WTC11 (cell line): ENCODE data around the gene HDAC10. TPM values are rescaled to one million over a fixed set of nuclear protein-coding genes. Genes with fewer than 3 reads are reported as not detected.

Experiments used
- ATAC-seq: fragments of 200-7000 bp; cut with Tn5 transposase; 2 replicates; pipeline ENCODE4 v1.10.0; 2021; ENCODE audit warnings: mild to moderate bottlenecking, moderate library complexity
- CTCF ChIA-PET: fragments of 300-600 bp; sonication (Branson Sonifier 250); formaldehyde crosslinking; loops from one replicate; lab custom pipeline; 2021; ENCODE audit warnings: antibody characterized with exemption; lab: Charles Lee
- POLR2A ChIA-PET: fragments of 350-600 bp; sonication (Branson Sonifier 250); formaldehyde crosslinking; loops from one replicate; lab custom pipeline; 2021; ENCODE audit warnings: antibody characterized with exemption; lab: Charles Lee
- DNase-seq: peaks from one replicate; pipeline ENCODE4 v3.0.0; 2021; ENCODE audit warnings: low spot score
- H3K27ac Mint-ChIP-seq: 2 replicates; pipeline ENCODE4 v1.8.0; 2021; ENCODE audit warnings: mixed read lengths
- H3K27me3 Mint-ChIP-seq: 2 replicates; pipeline ENCODE4 v1.8.0; 2021; ENCODE audit warnings: low read depth, mild to moderate bottlenecking, moderate library complexity, mixed read lengths
- H3K36me3 Mint-ChIP-seq: 2 replicates; pipeline ENCODE4 v1.8.0; 2021; ENCODE audit warnings: mixed read lengths
- H3K4me1 Mint-ChIP-seq: 2 replicates; pipeline ENCODE4 v1.8.0; 2022; ENCODE audit warnings: mixed read lengths
- H3K4me3 Mint-ChIP-seq: 2 replicates; pipeline ENCODE4 v1.8.0; 2021; ENCODE audit warnings: mild to moderate bottlenecking, moderate library complexity, mixed read lengths
- H3K9me3 Mint-ChIP-seq: 2 replicates; pipeline ENCODE4 v1.8.0; 2021; ENCODE audit warnings: mixed read lengths
- ARID4B ChIP-seq: sonication (generic); formaldehyde crosslinking; IDR thresholded peaks from 2 replicates; pipeline ENCODE4 v1.8.0; 2023; ENCODE audit warnings: missing genetic modification reagents, mild to moderate bottlenecking, borderline replicate concordance
- ATF3 ChIP-seq: sonication (generic); formaldehyde crosslinking; conservative IDR thresholded peaks from 2 replicates; pipeline ENCODE4 v1.8.1; 2022; ENCODE audit warnings: mild to moderate bottlenecking, missing genetic modification reagents
- CDX4 ChIP-seq: fragments of 250-450 bp; sonication (Bioruptor Pico); IDR thresholded peaks from 2 replicates; pipeline ENCODE4 v1.9.0; 2021; ENCODE audit warnings: moderate library complexity, mild to moderate bottlenecking, inconsistent platforms, borderline replicate concordance
- EMX1 ChIP-seq: fragments of 250-450 bp; sonication (Bioruptor Pico); IDR thresholded peaks from 2 replicates; pipeline ENCODE4 v1.8.0; 2021; ENCODE audit warnings: mild to moderate bottlenecking
- ESRRA ChIP-seq: sonication (generic); formaldehyde crosslinking; IDR thresholded peaks from 2 replicates; pipeline ENCODE4 v1.8.1; 2022; ENCODE audit warnings: mild to moderate bottlenecking, missing genetic modification reagents, borderline replicate concordance
- ETV6 ChIP-seq: sonication (generic); formaldehyde crosslinking; IDR thresholded peaks from 2 replicates; pipeline ENCODE4 v1.8.1; 2022; ENCODE audit warnings: mild to moderate bottlenecking, missing genetic modification reagents
- HMGXB4 ChIP-seq: sonication (generic); formaldehyde crosslinking; IDR thresholded peaks from 2 replicates; pipeline ENCODE4 v1.8.1; 2023; ENCODE audit warnings: mild to moderate bottlenecking, moderate library complexity, missing genetic modification reagents
- JUN ChIP-seq: sonication (generic); formaldehyde crosslinking; IDR thresholded peaks from 2 replicates; pipeline ENCODE4 v1.8.0; 2023; ENCODE audit warnings: mild to moderate bottlenecking, missing genetic modification reagents
- MAX ChIP-seq: sonication (generic); formaldehyde crosslinking; IDR thresholded peaks from 2 replicates; pipeline ENCODE4 v1.8.0; 2022; ENCODE audit warnings: mild to moderate bottlenecking, missing genetic modification reagents
- NFATC4 ChIP-seq: fragments of 250-450 bp; sonication (Bioruptor Pico); IDR thresholded peaks from 2 replicates; pipeline ENCODE4 v1.9.0; 2021; ENCODE audit warnings: mild to moderate bottlenecking
- PRDM15 ChIP-seq: sonication (generic); formaldehyde crosslinking; IDR thresholded peaks from 2 replicates; pipeline ENCODE4 v1.8.0; 2022; ENCODE audit warnings: missing genetic modification reagents
- RORB ChIP-seq: fragments of 250-450 bp; sonication (Bioruptor Pico); IDR thresholded peaks from 2 replicates; pipeline ENCODE4 v1.9.0; 2021; ENCODE audit warnings: mild to moderate bottlenecking
- USF2 ChIP-seq: sonication (generic); formaldehyde crosslinking; IDR thresholded peaks from 2 replicates; pipeline ENCODE4 v1.8.1; 2023; ENCODE audit warnings: mild to moderate bottlenecking, missing genetic modification reagents, moderate library complexity
- ZNF138 ChIP-seq: sonication (generic); formaldehyde crosslinking; conservative IDR thresholded peaks from 2 replicates; pipeline ENCODE4 v1.8.1; 2022; ENCODE audit warnings: mild to moderate bottlenecking, moderate library complexity, missing genetic modification reagents
- ZNF263 ChIP-seq: sonication (generic); formaldehyde crosslinking; IDR thresholded peaks from 2 replicates; pipeline ENCODE4 v1.8.1; 2022; ENCODE audit warnings: low read depth, mild to moderate bottlenecking, moderate library complexity, missing genetic modification reagents
- ZNF425 ChIP-seq: fragments of 250-450 bp; sonication (Bioruptor Pico); conservative IDR thresholded peaks from 2 replicates; pipeline ENCODE4 v1.9.0; 2021; ENCODE audit warnings: mild to moderate bottlenecking
- ZNF512 ChIP-seq: sonication (generic); formaldehyde crosslinking; IDR thresholded peaks from 2 replicates; pipeline ENCODE4 v1.8.1; 2022; ENCODE audit warnings: missing genetic modification reagents, borderline replicate concordance
- ZSCAN18 ChIP-seq: fragments of 250-450 bp; sonication (Bioruptor Pico); IDR thresholded peaks from 2 replicates; pipeline ENCODE4 v2.1.2; 2022; ENCODE audit warnings: mild to moderate bottlenecking, moderate library complexity
- total RNA-seq: library from RNA; stranded (reverse); gene quantifications from 3 replicates; pipeline ENCODE4 v1.2.3, GENCODE V29; 2021

The HDAC10 gene
- total RNA-seq, 1 experiment from 2014 or later = 40.9 TPM

GRCh38 chr22:50264946-50265669, 14.0 kb upstream of the HDAC10 start:
- Mint-ChIP-seq H3K27me3 (peaks cover 45% of the 10 kb centered on the region), H3K36me3 (no peaks in the 10 kb centered on the region), H3K4me3 (no peak overlapping the region), H3K27ac (no peak overlapping the region), H3K4me1 (peaks cover 8% of the 10 kb centered on the region), H3K9me3 (no peaks in the 10 kb centered on the region)
- ATAC-seq = no peak
- CTCF ChIA-PET = interaction anchor here (0.9 to 1.4 kb wide), 3 partner anchors 59 to 409 kb away, joined by 3 read pairs; no protein-coding TSS in a partner anchor
- POLR2A ChIA-PET = no interaction called here
- DNase-seq = no peak
- no peak for TF ChIP-seq ZNF425 (CRISPR knock-in tag)
- no peak for TF ChIP-seq ZNF263
- no peak for TF ChIP-seq ZNF138
- no peak for TF ChIP-seq ESRRA
- TF ChIP-seq MAX (CRISPR knock-in tag) = no peak
- no peak for TF ChIP-seq ATF3 (CRISPR knock-in tag)
- TF ChIP-seq ZNF512 (CRISPR knock-in tag) = no peak
- no peak for TF ChIP-seq RORB (CRISPR knock-in tag)
- no peak for TF ChIP-seq NFATC4
- no peak for TF ChIP-seq CDX4 (CRISPR knock-in tag)
- TF ChIP-seq USF2 (CRISPR knock-in tag) = no peak
- TF ChIP-seq JUN (CRISPR knock-in tag) = no peak
- TF ChIP-seq EMX1 (CRISPR knock-in tag) = no peak
- TF ChIP-seq ETV6 (CRISPR knock-in tag) = no peak
- no peak for TF ChIP-seq ZSCAN18
- TF ChIP-seq PRDM15 (CRISPR knock-in tag) = no peak
- TF ChIP-seq ARID4B (CRISPR knock-in tag) = no peak
- no peak for TF ChIP-seq HMGXB4 (CRISPR knock-in tag)
